Breast epithelium (tissue), 3 donors: ENCODE results near the gene CRYGN.

ENCODE experiments used
- POLR2A ChIP-seq: fragments of 450-650 bp; IDR thresholded peaks from one replicate; pipeline ENCODE4 v1.6.1; 2016; ENCODE audit warnings: antibody characterized with exemption, mild to moderate bottlenecking, moderate library complexity
- POLR2AphosphoS5 ChIP-seq, 3 donors: sonication (generic); formaldehyde crosslinking; IDR thresholded peaks; one replicate each; pipeline ENCODE4 v1.6.1; 2017; ENCODE audit warnings: antibody characterized with exemption in 3 of 3
- TF ChIP-seq, protein P1 (sequence below), 3 donors: fragments of 450-650 bp; IDR thresholded peaks; one replicate each; pipeline ENCODE4 v1.5.1; 2016 to 2017; ENCODE audit warnings: antibody characterized with exemption in 3 of 3, mild to moderate bottlenecking in 3 of 3, moderate library complexity in 3 of 3

DNA sequence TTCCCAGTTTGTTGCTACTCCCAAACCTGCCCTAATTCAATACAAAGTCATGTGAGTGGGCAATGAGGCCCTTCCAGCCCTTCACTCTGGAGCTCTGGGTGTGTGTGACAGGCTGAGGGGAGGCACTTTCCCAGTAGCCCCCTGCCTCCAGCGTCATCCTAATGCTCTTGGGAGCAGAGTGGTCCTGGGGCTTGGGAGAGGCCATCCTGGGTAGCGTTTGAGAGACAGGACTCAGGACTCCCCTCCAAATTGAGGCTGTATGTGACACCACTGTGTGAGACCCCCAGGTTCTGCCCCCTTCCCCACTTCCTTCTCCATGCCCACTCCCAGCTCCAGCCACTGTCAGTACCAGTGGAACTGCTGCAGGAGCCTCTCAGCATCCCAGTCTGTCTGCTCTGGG is 6.5 kb upstream of the CRYGN start:
- TF ChIP-seq, protein P1, sequence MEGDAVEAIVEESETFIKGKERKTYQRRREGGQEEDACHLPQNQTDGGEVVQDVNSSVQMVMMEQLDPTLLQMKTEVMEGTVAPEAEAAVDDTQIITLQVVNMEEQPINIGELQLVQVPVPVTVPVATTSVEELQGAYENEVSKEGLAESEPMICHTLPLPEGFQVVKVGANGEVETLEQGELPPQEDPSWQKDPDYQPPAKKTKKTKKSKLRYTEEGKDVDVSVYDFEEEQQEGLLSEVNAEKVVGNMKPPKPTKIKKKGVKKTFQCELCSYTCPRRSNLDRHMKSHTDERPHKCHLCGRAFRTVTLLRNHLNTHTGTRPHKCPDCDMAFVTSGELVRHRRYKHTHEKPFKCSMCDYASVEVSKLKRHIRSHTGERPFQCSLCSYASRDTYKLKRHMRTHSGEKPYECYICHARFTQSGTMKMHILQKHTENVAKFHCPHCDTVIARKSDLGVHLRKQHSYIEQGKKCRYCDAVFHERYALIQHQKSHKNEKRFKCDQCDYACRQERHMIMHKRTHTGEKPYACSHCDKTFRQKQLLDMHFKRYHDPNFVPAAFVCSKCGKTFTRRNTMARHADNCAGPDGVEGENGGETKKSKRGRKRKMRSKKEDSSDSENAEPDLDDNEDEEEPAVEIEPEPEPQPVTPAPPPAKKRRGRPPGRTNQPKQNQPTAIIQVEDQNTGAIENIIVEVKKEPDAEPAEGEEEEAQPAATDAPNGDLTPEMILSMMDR (IDR thresholded peaks at IDR 0.05), result no peak
- TF ChIP-seq POLR2A (no peak), POLR2AphosphoS5 (IDR thresholded peaks at IDR 0.05) (no peak)
